Measurements from ENCODE around the gene CBLL1. TPM values are rescaled to one million over a fixed set of nuclear protein-coding genes. Genes with fewer than 3 reads are reported as not detected.

CBLL1 gene
- polyA plus RNA-seq, 1 donor from 2014 or later: 10.2 TPM

- Histone ChIP-seq H3K4me3 (ENCODE audit: low read length) (no peak overlapping the region), H3K9me2 (ENCODE audit: insufficient read depth, low read length) (no peaks in the 10 kb centered on the region), H3K4me2 (ENCODE audit: low read length) (no peak overlapping the region), H3F3A (ENCODE audit: insufficient read depth, low read length, poor library complexity, severe bottlenecking) (no peaks in the 10 kb centered on the region), H3K9ac (ENCODE audit: low read length) (no peak overlapping the region), H3K79me2 (replicated peaks; ENCODE audit: insufficient read depth, low read length) (no peaks in the 10 kb centered on the region), H3K27me3 (ENCODE audit: insufficient read depth, low read depth, low read length) (no peaks in the 10 kb centered on the region), H3K36me3 (ENCODE audit: insufficient read depth, low read length) (no peaks in the 10 kb centered on the region), H3K27ac (ENCODE audit: low read length) (no peak overlapping the region), H2AFZ (ENCODE audit: low read depth, low read length) (no peak overlapping the region), H4K20me1 (ENCODE audit: insufficient read depth) (no peaks in the 10 kb centered on the region), H3K9me3 (ENCODE audit: low read length) (no peaks in the 10 kb centered on the region)
- TF ChIP-seq POLR2AphosphoS5 (IDR thresholded peaks at IDR 0.05) (no peak), TAF1 (IDR thresholded peaks at IDR 0.05; ENCODE audit: low read depth) (no peak), MXI1 (conservative IDR thresholded peaks at IDR 0.05; ENCODE audit: poor library complexity, severe bottlenecking) (no peak), RAD21 (conservative IDR thresholded peaks at IDR 0.05) (no peak), EP300 (conservative IDR thresholded peaks at IDR 0.05; ENCODE audit: poor library complexity, severe bottlenecking) (no peak), REST (IDR thresholded peaks at IDR 0.05; ENCODE audit: borderline replicate concordance) (no peak), CTCF (IDR thresholded peaks at IDR 0.05; ENCODE audit: poor library complexity, severe bottlenecking) (no peak), EZH2 (IDR thresholded peaks at IDR 0.05; ENCODE audit: borderline replicate concordance, insufficient read depth, low read length, poor library complexity, severe bottlenecking) (no peak), SMC3 (conservative IDR thresholded peaks at IDR 0.05; ENCODE audit: poor library complexity) (no peak)
Measured at GRCh38 chr7:107792364-107792763, 48.4 kb downstream of the CBLL1 start.

GRCh38 chr7:107799647-107800264, 55.8 kb downstream of the CBLL1 start:
- Histone ChIP-seq H3K9ac (ENCODE audit: low read length) (no peak overlapping the region), H3K4me3 (ENCODE audit: low read length) (no peak overlapping the region), H4K20me1 (ENCODE audit: insufficient read depth) (no peaks in the 10 kb centered on the region), H3K36me3 (ENCODE audit: insufficient read depth, low read length) (no peaks in the 10 kb centered on the region), H3K4me2 (ENCODE audit: low read length) (no peak overlapping the region), H2AFZ (ENCODE audit: low read depth, low read length) (no peak overlapping the region), H3F3A (ENCODE audit: insufficient read depth, low read length, poor library complexity, severe bottlenecking) (no peaks in the 10 kb centered on the region), H3K27ac (ENCODE audit: low read length) (no peak overlapping the region), H3K9me2 (ENCODE audit: insufficient read depth, low read length) (no peaks in the 10 kb centered on the region), H3K9me3 (ENCODE audit: low read length) (no peaks in the 10 kb centered on the region), H3K27me3 (ENCODE audit: insufficient read depth, low read depth, low read length) (no peaks in the 10 kb centered on the region), H3K79me2 (replicated peaks; ENCODE audit: insufficient read depth, low read length) (no peaks in the 10 kb centered on the region)
- TF ChIP-seq EP300 (conservative IDR thresholded peaks at IDR 0.05; ENCODE audit: poor library complexity, severe bottlenecking) (no peak), POLR2AphosphoS5 (IDR thresholded peaks at IDR 0.05) (no peak), RAD21 (conservative IDR thresholded peaks at IDR 0.05) (no peak), TAF1 (IDR thresholded peaks at IDR 0.05; ENCODE audit: low read depth) (no peak), CTCF (IDR thresholded peaks at IDR 0.05; ENCODE audit: poor library complexity, severe bottlenecking) (no peak), REST (IDR thresholded peaks at IDR 0.05; ENCODE audit: borderline replicate concordance) (no peak), MXI1 (conservative IDR thresholded peaks at IDR 0.05; ENCODE audit: poor library complexity, severe bottlenecking) (no peak), EZH2 (IDR thresholded peaks at IDR 0.05; ENCODE audit: borderline replicate concordance, insufficient read depth, low read length, poor library complexity, severe bottlenecking) (no peak), SMC3 (conservative IDR thresholded peaks at IDR 0.05; ENCODE audit: poor library complexity) (no peak)
